Measurements from ENCODE around the gene SPINK5.

- TF ChIP-seq POLR2A (IDR thresholded peaks at IDR 0.05; ENCODE audit: low read length) (no peak), GATA1 (IDR thresholded peaks at IDR 0.05; ENCODE audit: low read depth, low read length) (no peak)
These were observed 88.1 kb downstream of the SPINK5 start for GRCh38 chr5:148151872-148152271.

Data from erythroblast (primary cell).